HL-60 (cell line): ENCODE data around the gene LIMA1.
"Not testable (repeated sequence)": the region's sequence is repeated elsewhere in the genome, so short reads cannot be mapped to it uniquely, and the experiment has no call there.

Source experiments
- DNase-seq, 2 experiments: peaks; one replicate each; pipeline ENCODE4 v3.0.0-alpha.2; 2010 to 2020; ENCODE audit warnings: low read depth in 1 of 2, low spot score in 1 of 2
- H3K27ac ChIP-seq: fragments of 250-450 bp; sonication (Bioruptor Pico); replicated peaks from 2 replicates; pipeline ENCODE4 v1.5.1; 2020; ENCODE audit warnings: mild to moderate bottlenecking, moderate library complexity
- H3K27me3 ChIP-seq: fragments of 250-450 bp; sonication (Bioruptor Pico); 2 replicates; pipeline ENCODE4 v1.5.1; 2021; ENCODE audit warnings: mild to moderate bottlenecking, moderate library complexity; ENCODE audit not compliant: insufficient read depth, poor library complexity, severe bottlenecking
- H3K4me3 ChIP-seq: replicated peaks from 2 replicates; pipeline ENCODE4 v1.5.1; 2011; ENCODE audit warnings: mild to moderate bottlenecking, control low read depth, low read length; ENCODE audit not compliant: insufficient read depth
- CTCF ChIP-seq: IDR thresholded peaks from one replicate; pipeline ENCODE4 v1.5.1; 2011; ENCODE audit warnings: low read length, control low read depth, inconsistent platforms; ENCODE audit not compliant: insufficient read depth
- GABPA ChIP-seq: IDR thresholded peaks from 2 replicates; pipeline ENCODE4 v1.6.1; 2012; ENCODE audit warnings: low read depth
- POLR2AphosphoS5 ChIP-seq: IDR thresholded peaks from 2 replicates; pipeline ENCODE4 v1.6.1; 2012; ENCODE audit warnings: low read depth
- REST ChIP-seq: IDR thresholded peaks from 2 replicates; pipeline ENCODE4 v1.6.1; 2012; ENCODE audit warnings: low read depth; ENCODE audit not compliant: insufficient replicate concordance
- SPI1 ChIP-seq: IDR thresholded peaks from 2 replicates; pipeline ENCODE4 v1.6.1; 2012; ENCODE audit warnings: low read depth, mild to moderate bottlenecking, borderline replicate concordance

Gene LIMA1

GRCh38 chr12:50156641-50157040 is 126.7 kb downstream of the LIMA1 start:
- H3K27me3 ChIP-seq = no peaks in the 10 kb centered on the region
- DNase-seq = no peak
- no peak overlapping the region for H3K4me3 ChIP-seq
- no peak for TF ChIP-seq CTCF
- no peak for TF ChIP-seq SPI1
- TF ChIP-seq REST = no peak
- no peak for TF ChIP-seq POLR2AphosphoS5
- no peak for TF ChIP-seq GABPA
- H3K27ac ChIP-seq = no peak overlapping the region

GRCh38 chr12:50154947-50155346 is 128.4 kb downstream of the LIMA1 start:
- not testable (repeated sequence) for H3K4me3 ChIP-seq, H3K27me3 ChIP-seq, H3K27ac ChIP-seq, DNase-seq

GRCh38 chr12:50151047-50151687 is 132.2 kb downstream of the LIMA1 start:
- no peak for DNase-seq
- TF ChIP-seq CTCF (no peak), REST (no peak), POLR2AphosphoS5 (no peak), GABPA (no peak), SPI1 (no peak)
- Histone ChIP-seq H3K27ac (no peak overlapping the region), H3K27me3 (no peaks in the 10 kb centered on the region), H3K4me3 (no peak overlapping the region)

GRCh38 chr12:50149311-50149710 is 134.0 kb downstream of the LIMA1 start:
- Histone ChIP-seq H3K27me3 (no peaks in the 10 kb centered on the region), H3K4me3 (no peak overlapping the region), H3K27ac (no peak overlapping the region)
- DNase-seq = no peak
- no peak for TF ChIP-seq REST
- TF ChIP-seq CTCF = no peak
- TF ChIP-seq GABPA = no peak
- no peak for TF ChIP-seq POLR2AphosphoS5
- no peak for TF ChIP-seq SPI1

GRCh38 chr12:50148011-50148410 is 135.3 kb downstream of the LIMA1 start:
- not testable (repeated sequence) for H3K27ac ChIP-seq, H3K27me3 ChIP-seq, DNase-seq

More at GRCh38 chr12:50148011-50148410, 135.3 kb downstream of the LIMA1 start:
- H3K4me3 ChIP-seq = not testable (repeated sequence)
